Effector memory CD8-positive, alpha-beta T cell (primary cell): ENCODE results near the gene TP73.

Experiments
- ATAC-seq: fragments of 150-1000 bp; cut with Tn5 transposase; replicated peaks from 2 replicates; pipeline ENCODE4 v1.10.0; 2021; ENCODE audit warnings: mild to moderate bottlenecking, moderate library complexity
- DNase-seq, 3 experiments: peaks; one replicate each; pipeline ENCODE4 v3.0.0; 2021
- H3K27ac Mint-ChIP-seq, 2 donors: one replicate each; pipeline ENCODE4 v1.8.0; 2022; ENCODE audit warnings: mild to moderate bottlenecking in 2 of 2, mixed read lengths in 2 of 2, moderate library complexity in 2 of 2
- H3K27me3 Mint-ChIP-seq, 2 donors: one replicate each; pipeline ENCODE4 v1.8.0; 2022; ENCODE audit warnings: mixed read lengths in 2 of 2
- H3K36me3 Mint-ChIP-seq: one replicate; pipeline ENCODE4 v1.8.0; 2022; ENCODE audit warnings: mild to moderate bottlenecking, moderate library complexity, mixed read lengths; ENCODE audit not compliant: insufficient read depth
- H3K4me1 Mint-ChIP-seq, 2 donors: one replicate each; pipeline ENCODE4 v1.8.0; 2022; ENCODE audit warnings: low read depth in 2 of 2, mixed read lengths in 2 of 2
- H3K4me3 Mint-ChIP-seq, 2 donors: one replicate each; pipeline ENCODE4 v1.8.0; 2022; ENCODE audit warnings: mild to moderate bottlenecking in 2 of 2, mixed read lengths in 2 of 2, moderate library complexity in 2 of 2
- H3K9me3 Mint-ChIP-seq, 2 donors: one replicate each; pipeline ENCODE4 v1.8.0; 2022; ENCODE audit warnings: mixed read lengths in 2 of 2

Gene TP73

GRCh38 chr1:3775490-3776230, 123.3 kb downstream of the TP73 start:
- ATAC-seq (peak; percentile 47), DNase-seq (peak; percentile 31 to 38 (median 37))
- H3K27ac Mint-ChIP-seq, result peak overlapping the region; percentile 12 to 60
- peaks cover 27% of the 10 kb centered on the region for H3K36me3 Mint-ChIP-seq
- no peaks in the 10 kb centered on the region for H3K9me3 Mint-ChIP-seq
- peaks cover 7 to 12% of the 10 kb centered on the region in 2 donors for H3K4me1 Mint-ChIP-seq
- no peaks in the 10 kb centered on the region for H3K27me3 Mint-ChIP-seq
- peak overlapping the region in 1 of 2 donors; percentile 42 for H3K4me3 Mint-ChIP-seq

- no peak for ATAC-seq
Observed at GRCh38 chr1:3776231-3776961, 124.1 kb downstream of the TP73 start.

GRCh38 chr1:3777078-3777547, 124.8 kb downstream of the TP73 start:
- peaks cover 3 to 7% of the 10 kb centered on the region in 2 donors for H3K4me1 Mint-ChIP-seq
- ATAC-seq (no peak), DNase-seq (no peak)
- no peak overlapping the region for H3K4me3 Mint-ChIP-seq
- peaks cover 40% of the 10 kb centered on the region for H3K36me3 Mint-ChIP-seq
- peak overlapping the region in 1 of 2 donors; percentile 85 for H3K27ac Mint-ChIP-seq
- H3K9me3 Mint-ChIP-seq, result no peaks in the 10 kb centered on the region
- H3K27me3 Mint-ChIP-seq, result no peaks in the 10 kb centered on the region

More at GRCh38 chr1:3776231-3776961, 124.1 kb downstream of the TP73 start:
- Mint-ChIP-seq H3K4me3 (no peak overlapping the region), H3K4me1 (peaks cover 7 to 12% of the 10 kb centered on the region in 2 donors), H3K36me3 (peaks cover 34% of the 10 kb centered on the region), H3K27ac (peak overlapping the region; percentile 60 to 85), H3K9me3 (no peaks in the 10 kb centered on the region), H3K27me3 (no peaks in the 10 kb centered on the region)
- DNase-seq, result no peak

- Mint-ChIP-seq H3K27ac (peak overlapping the region in 1 of 2 donors; percentile 15), H3K4me1 (peaks cover 3 to 7% of the 10 kb centered on the region in 2 donors)
Observed at GRCh38 chr1:3777647-3778589, 125.6 kb downstream of the TP73 start.

GRCh38 chr1:3778590-3779264, 126.4 kb downstream of the TP73 start:
- peaks cover 3 to 7% of the 10 kb centered on the region in 2 donors for H3K4me1 Mint-ChIP-seq
- DNase-seq (no peak), ATAC-seq (no peak)
- H3K27me3 Mint-ChIP-seq, result no peaks in the 10 kb centered on the region
- peaks cover 56% of the 10 kb centered on the region for H3K36me3 Mint-ChIP-seq
- no peak overlapping the region for H3K27ac Mint-ChIP-seq
- no peaks in the 10 kb centered on the region for H3K9me3 Mint-ChIP-seq
- H3K4me3 Mint-ChIP-seq, result no peak overlapping the region

More at GRCh38 chr1:3777647-3778589, 125.6 kb downstream of the TP73 start:
- H3K36me3 Mint-ChIP-seq, result peaks cover 48% of the 10 kb centered on the region
- no peak for DNase-seq
- H3K9me3 Mint-ChIP-seq, result no peaks in the 10 kb centered on the region
- no peak for ATAC-seq
- H3K4me3 Mint-ChIP-seq, result no peak overlapping the region
- H3K27me3 Mint-ChIP-seq, result no peaks in the 10 kb centered on the region

- Mint-ChIP-seq H3K27me3 (no peaks in the 10 kb centered on the region), H3K36me3 (peaks cover 63% of the 10 kb centered on the region), H3K27ac (no peak overlapping the region), H3K4me1 (peaks cover 3 to 7% of the 10 kb centered on the region in 2 donors), H3K9me3 (no peaks in the 10 kb centered on the region), H3K4me3 (no peak overlapping the region)
- ATAC-seq, result no peak
- no peak for DNase-seq
Observed at GRCh38 chr1:3779265-3779911, 127.1 kb downstream of the TP73 start.

- Mint-ChIP-seq H3K4me1 (peaks cover 3 to 7% of the 10 kb centered on the region in 2 donors), H3K9me3 (no peaks in the 10 kb centered on the region), H3K4me3 (no peak overlapping the region), H3K36me3 (peaks cover 69% of the 10 kb centered on the region), H3K27me3 (no peaks in the 10 kb centered on the region), H3K27ac (no peak overlapping the region)
- ATAC-seq (no peak), DNase-seq (no peak)
Observed at GRCh38 chr1:3779912-3780416, 127.6 kb downstream of the TP73 start.

- DNase-seq, result no peak
- H3K4me1 Mint-ChIP-seq, result peaks cover under 1 to 5% of the 10 kb centered on the region in 2 donors
- no peak for ATAC-seq
- no peak overlapping the region for H3K4me3 Mint-ChIP-seq
- peak overlapping the region in 1 of 2 donors; percentile 15 for H3K27ac Mint-ChIP-seq
- no peaks in the 10 kb centered on the region for H3K27me3 Mint-ChIP-seq
- H3K36me3 Mint-ChIP-seq, result peaks cover 78% of the 10 kb centered on the region
- no peaks in the 10 kb centered on the region for H3K9me3 Mint-ChIP-seq
Observed at GRCh38 chr1:3780901-3781300, 128.6 kb downstream of the TP73 start.

- DNase-seq, result no peak
- H3K4me3 Mint-ChIP-seq, result no peak overlapping the region
- no peak for ATAC-seq
- no peaks in the 10 kb centered on the region for H3K27me3 Mint-ChIP-seq
- peaks cover 87% of the 10 kb centered on the region for H3K36me3 Mint-ChIP-seq
- H3K9me3 Mint-ChIP-seq, result no peaks in the 10 kb centered on the region
- H3K4me1 Mint-ChIP-seq, result peaks cover 17% of the 10 kb centered on the region in 2 donors
- H3K27ac Mint-ChIP-seq, result no peak overlapping the region
Observed at GRCh38 chr1:3783651-3784474, 131.5 kb downstream of the TP73 start.

GRCh38 chr1:3785045-3785444, 132.7 kb downstream of the TP73 start:
- Mint-ChIP-seq H3K9me3 (no peaks in the 10 kb centered on the region), H3K36me3 (peaks cover 84% of the 10 kb centered on the region), H3K4me1 (peaks cover 17 to 22% of the 10 kb centered on the region in 2 donors), H3K27ac (peak overlapping the region; percentile 15 to 52), H3K27me3 (no peaks in the 10 kb centered on the region), H3K4me3 (no peak overlapping the region)
- ATAC-seq (no peak), DNase-seq (no peak)

GRCh38 chr1:3785456-3786157, 133.3 kb downstream of the TP73 start:
- Mint-ChIP-seq H3K4me3 (no peak overlapping the region), H3K4me1 (peaks cover 17 to 22% of the 10 kb centered on the region in 2 donors), H3K9me3 (no peaks in the 10 kb centered on the region), H3K27me3 (no peaks in the 10 kb centered on the region), H3K36me3 (peaks cover 79% of the 10 kb centered on the region), H3K27ac (peak overlapping the region; percentile 15 to 52)
- ATAC-seq, result no peak
- no peak for DNase-seq
